Measurements from ENCODE around the gene NATD1.

GRCh38 chr17:21296097-21297025 lies 43.2 kb upstream of the NATD1 start:
- TF ChIP-seq CTCF (conservative IDR thresholded peaks at IDR 0.05; ENCODE audit: low read depth, low read length): no peak
- TF ChIP-seq EZH2 (IDR thresholded peaks at IDR 0.05; ENCODE audit: borderline replicate concordance, low read depth, low read length, poor library complexity, severe bottlenecking): no peak
